Neural crest cell (in vitro differentiated cells): Measurements from ENCODE around the gene EIPR1. TPM values are rescaled to one million over a fixed set of nuclear protein-coding genes. Genes with fewer than 3 reads are reported as not detected.

Experiments
- DNase-seq: peaks from one replicate; pipeline ENCODE4 v3.0.0; 2021; ENCODE audit warnings: low read depth, mixed read lengths, low spot score
- H3K27ac Mint-ChIP-seq: one replicate; pipeline ENCODE4 v1.8.0; 2021; ENCODE audit warnings: mild to moderate bottlenecking, mixed read lengths; ENCODE audit not compliant: unreplicated experiment
- H3K27me3 Mint-ChIP-seq: 2 replicates; pipeline ENCODE4 v1.8.0; 2021; ENCODE audit warnings: low read depth, mild to moderate bottlenecking, mixed read lengths
- H3K36me3 Mint-ChIP-seq: 2 replicates; pipeline ENCODE4 v1.8.0; 2021; ENCODE audit warnings: low read depth, mild to moderate bottlenecking, mixed read lengths
- H3K4me1 Mint-ChIP-seq: 2 replicates; pipeline ENCODE4 v1.8.0; 2021; ENCODE audit warnings: mixed read lengths
- H3K4me3 Mint-ChIP-seq: one replicate; pipeline ENCODE4 v1.8.0; 2021; ENCODE audit warnings: mild to moderate bottlenecking, mixed read lengths
- H3K9me3 Mint-ChIP-seq: 2 replicates; pipeline ENCODE4 v1.8.0; 2021; ENCODE audit warnings: mixed read lengths
- total RNA-seq: library from RNA; stranded (reverse); gene quantifications from 2 replicates; pipeline ENCODE4 v1.2.1, GENCODE V29; 2021
- TF ChIP-seq, protein P1 (sequence below): fragments of 200-600 bp; sonication (generic); conservative IDR thresholded peaks from 2 replicates; pipeline ENCODE4 v1.5.0; 2021; ENCODE audit warnings: antibody characterized with exemption, mild to moderate bottlenecking

EIPR1 gene
- total RNA-seq, 1 donor from 2014 or later, result 33.0 TPM

DNA sequence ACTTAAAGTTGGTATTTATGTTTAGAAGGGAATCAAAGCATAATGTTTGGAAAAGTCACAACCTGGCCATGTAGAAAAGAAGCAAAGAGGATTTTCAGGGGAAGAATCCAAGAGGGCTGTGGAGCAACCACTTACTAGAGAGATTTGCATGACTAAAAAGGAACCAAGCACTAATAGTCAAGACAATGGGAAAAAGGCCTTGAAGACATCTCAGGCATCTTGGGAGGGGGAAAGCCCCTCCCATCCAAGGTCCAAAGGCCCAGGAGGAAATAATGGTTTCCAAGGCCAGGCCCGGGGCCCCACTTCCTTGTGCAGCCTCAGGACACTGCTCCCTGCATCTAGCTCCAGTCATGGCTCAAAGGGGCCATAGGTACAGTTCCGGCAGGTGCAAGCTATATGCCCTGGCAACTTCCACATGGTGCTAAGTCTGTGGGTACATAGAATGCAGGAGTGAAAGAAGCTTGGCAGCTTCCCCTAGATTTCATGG is 128.1 kb downstream of the EIPR1 start:
- Mint-ChIP-seq H3K27ac (no peak overlapping the region), H3K4me1 (peaks cover 5% of the 10 kb centered on the region), H3K9me3 (peaks cover 9% of the 10 kb centered on the region), H3K27me3 (no peaks in the 10 kb centered on the region), H3K36me3 (peaks cover 20% of the 10 kb centered on the region), H3K4me3 (no peak overlapping the region)
- no peak for DNase-seq
- TF ChIP-seq, protein P1, sequence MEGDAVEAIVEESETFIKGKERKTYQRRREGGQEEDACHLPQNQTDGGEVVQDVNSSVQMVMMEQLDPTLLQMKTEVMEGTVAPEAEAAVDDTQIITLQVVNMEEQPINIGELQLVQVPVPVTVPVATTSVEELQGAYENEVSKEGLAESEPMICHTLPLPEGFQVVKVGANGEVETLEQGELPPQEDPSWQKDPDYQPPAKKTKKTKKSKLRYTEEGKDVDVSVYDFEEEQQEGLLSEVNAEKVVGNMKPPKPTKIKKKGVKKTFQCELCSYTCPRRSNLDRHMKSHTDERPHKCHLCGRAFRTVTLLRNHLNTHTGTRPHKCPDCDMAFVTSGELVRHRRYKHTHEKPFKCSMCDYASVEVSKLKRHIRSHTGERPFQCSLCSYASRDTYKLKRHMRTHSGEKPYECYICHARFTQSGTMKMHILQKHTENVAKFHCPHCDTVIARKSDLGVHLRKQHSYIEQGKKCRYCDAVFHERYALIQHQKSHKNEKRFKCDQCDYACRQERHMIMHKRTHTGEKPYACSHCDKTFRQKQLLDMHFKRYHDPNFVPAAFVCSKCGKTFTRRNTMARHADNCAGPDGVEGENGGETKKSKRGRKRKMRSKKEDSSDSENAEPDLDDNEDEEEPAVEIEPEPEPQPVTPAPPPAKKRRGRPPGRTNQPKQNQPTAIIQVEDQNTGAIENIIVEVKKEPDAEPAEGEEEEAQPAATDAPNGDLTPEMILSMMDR, result no peak

DNA sequence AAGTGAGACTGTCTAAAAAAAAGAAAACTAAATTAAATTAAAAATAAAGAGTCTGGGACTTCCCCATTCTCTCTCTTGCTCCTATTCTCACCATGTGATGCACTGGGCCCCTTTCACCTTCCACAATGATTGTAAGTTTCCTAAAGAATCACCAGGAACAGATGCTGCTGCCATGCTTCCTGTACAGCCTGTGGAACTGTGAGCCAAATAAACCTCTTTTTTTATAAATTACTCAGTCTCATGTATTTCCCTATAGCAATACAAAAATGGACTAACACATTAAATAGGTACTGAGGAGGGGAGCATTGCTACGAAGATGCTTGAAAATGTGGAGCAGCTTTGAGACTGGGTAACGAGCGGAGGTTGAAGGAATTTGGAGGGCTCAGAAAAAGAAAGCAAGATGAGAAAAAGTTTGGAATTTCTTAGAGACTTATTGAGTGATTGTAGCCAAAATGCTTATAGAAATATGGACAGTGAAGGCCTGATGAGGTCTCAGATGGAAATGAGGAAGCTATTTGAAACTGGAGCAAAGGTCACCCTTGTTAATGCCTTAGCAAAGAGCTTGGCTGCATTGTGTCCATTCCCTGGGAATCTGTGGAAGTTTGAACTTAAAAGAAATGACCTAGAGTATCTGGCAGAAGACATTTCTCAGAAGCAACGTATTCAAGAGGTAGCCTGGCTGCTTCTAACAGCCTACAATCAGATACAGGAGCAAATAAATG is 128.7 kb downstream of the EIPR1 start:
- no peak overlapping the region for H3K4me3 Mint-ChIP-seq
- peaks cover 15% of the 10 kb centered on the region for H3K36me3 Mint-ChIP-seq
- H3K9me3 Mint-ChIP-seq, result peaks cover 9% of the 10 kb centered on the region
- no peak for DNase-seq
- TF ChIP-seq, protein P1, result no peak
- no peaks in the 10 kb centered on the region for H3K27me3 Mint-ChIP-seq
- H3K27ac Mint-ChIP-seq, result no peak overlapping the region
- H3K4me1 Mint-ChIP-seq, result no peaks in the 10 kb centered on the region

DNA sequence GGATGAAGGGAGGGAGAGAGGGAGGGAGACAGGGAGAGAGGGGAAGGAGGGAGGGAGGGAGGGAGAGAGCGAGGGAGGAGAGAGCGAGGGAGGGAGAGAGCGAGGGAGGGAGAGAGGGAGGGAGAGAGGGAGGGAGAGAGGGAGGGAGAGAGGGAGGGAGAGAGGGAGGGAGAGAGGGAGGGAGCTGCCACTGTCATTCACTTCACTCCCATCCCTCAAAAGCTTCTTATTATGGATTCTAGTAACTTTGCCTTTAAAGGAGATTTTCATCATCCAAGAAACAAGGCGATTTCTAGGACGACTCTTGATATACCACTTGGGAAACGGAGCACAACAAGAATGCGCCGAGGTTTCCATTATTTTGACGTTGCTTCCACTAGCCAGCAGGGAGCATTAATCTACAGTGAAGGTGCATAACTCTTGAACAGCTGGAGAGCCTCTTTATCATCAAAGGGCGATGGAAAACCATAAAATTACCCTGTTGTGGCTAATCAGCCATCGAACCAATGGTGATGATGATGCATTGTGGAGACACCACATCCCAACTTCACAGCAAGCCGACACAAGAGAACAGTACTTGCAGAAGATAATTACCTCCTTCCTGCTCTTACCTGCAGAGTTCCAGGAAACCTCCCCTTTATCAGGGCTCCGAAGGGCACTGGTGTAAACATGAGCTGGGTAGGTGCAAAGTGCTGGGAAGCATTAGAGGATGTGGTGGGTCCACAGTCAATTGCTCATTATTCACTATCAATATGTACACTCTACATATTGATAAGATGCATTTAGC is 130.5 kb downstream of the EIPR1 start:
- H3K4me3 Mint-ChIP-seq, result no peak overlapping the region
- peaks cover 9% of the 10 kb centered on the region for H3K9me3 Mint-ChIP-seq
- no peak overlapping the region for H3K27ac Mint-ChIP-seq

DNA sequence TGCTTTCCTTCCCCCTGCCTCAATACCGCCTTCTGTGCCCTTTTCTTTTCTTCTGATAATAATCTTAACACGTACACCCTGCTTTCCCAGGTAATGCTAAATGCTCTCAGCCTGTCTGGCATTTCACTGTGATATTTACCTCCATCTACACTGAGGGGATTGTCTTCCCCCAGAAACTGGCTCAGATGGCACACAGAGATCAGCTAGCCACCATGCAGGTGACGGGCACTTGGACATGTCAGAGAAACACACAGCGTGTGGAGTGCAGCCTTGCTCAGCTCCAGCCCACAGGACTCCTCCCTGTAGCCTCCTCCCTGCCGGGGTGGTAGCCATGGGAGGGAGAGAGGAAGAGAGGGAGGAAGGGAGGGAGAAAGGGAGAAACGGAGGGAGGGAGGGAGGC is 131.2 kb downstream of the EIPR1 start:
- Mint-ChIP-seq H3K4me3 (no peak overlapping the region), H3K4me1 (no peaks in the 10 kb centered on the region), H3K27ac (no peak overlapping the region), H3K36me3 (peaks cover 13% of the 10 kb centered on the region), H3K9me3 (peaks cover 9% of the 10 kb centered on the region), H3K27me3 (no peaks in the 10 kb centered on the region)
- TF ChIP-seq, protein P1, result no peak
- no peak for DNase-seq

More for the DNA sequence above, 130.5 kb downstream of the EIPR1 start:
- Mint-ChIP-seq H3K4me1 (no peaks in the 10 kb centered on the region), H3K36me3 (peaks cover 15% of the 10 kb centered on the region), H3K27me3 (no peaks in the 10 kb centered on the region)
- TF ChIP-seq, protein P1, result no peak
- DNase-seq, result no peak

DNA sequence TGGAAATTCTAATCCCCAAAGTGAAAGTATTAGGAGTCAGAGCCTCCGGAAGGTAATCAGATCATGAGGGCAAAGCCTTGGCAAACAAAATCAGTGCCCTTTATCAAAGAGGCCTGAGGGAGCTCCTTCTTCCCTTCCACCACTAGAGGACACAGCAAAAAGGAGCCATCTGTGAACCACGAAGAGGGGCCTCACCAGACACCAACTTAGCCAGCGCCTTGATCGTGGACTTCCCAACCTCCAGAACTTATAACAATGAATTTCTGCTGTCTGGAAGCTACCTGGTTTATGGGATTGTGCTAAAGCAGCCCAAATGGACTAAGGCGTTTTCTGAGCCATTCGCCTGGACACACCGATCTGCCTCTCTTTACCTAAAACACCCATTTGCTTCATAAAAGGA is 133.1 kb downstream of the EIPR1 start:
- H3K36me3 Mint-ChIP-seq, result peaks cover 8% of the 10 kb centered on the region
- H3K4me3 Mint-ChIP-seq, result no peak overlapping the region
- no peaks in the 10 kb centered on the region for H3K4me1 Mint-ChIP-seq
- peaks cover 9% of the 10 kb centered on the region for H3K9me3 Mint-ChIP-seq
- no peaks in the 10 kb centered on the region for H3K27me3 Mint-ChIP-seq
- no peak overlapping the region for H3K27ac Mint-ChIP-seq
- TF ChIP-seq, protein P1, result no peak
- no peak for DNase-seq
